Pancreas (tissue), 10 donors: ENCODE results near the gene TDRKH. TPM values are rescaled to one million over a fixed set of nuclear protein-coding genes. Genes with fewer than 3 reads are reported as not detected.

Source experiments
- ATAC-seq, 4 donors: fragments of 200-7000 bp; cut with Tn5 transposase; one replicate each; pipeline versions ENCODE4 v1.8.0 to v1.9.1; 2020; ENCODE audit warnings: mild to moderate bottlenecking in 4 of 4, moderate library complexity in 4 of 4
- DNase-seq, 6 donors: peaks; one replicate each; pipeline ENCODE4 v3.0.0-alpha.2; 2020
- FAIRE-seq: peaks from 2 replicates; lab custom pipeline; 2012; peaks lifted over from hg19 to GRCh38; lab: Jason Lieb, UNC
- H3K27ac ChIP-seq, 4 donors: fragments of 200-600 bp; sonication (generic); 1 replicate in 3 of 4; 2 replicates in 1 of 4; pipeline versions ENCODE4 v1.5.0 to v1.8.0; 2020
- H3K27me3 ChIP-seq, 4 donors: fragments of 200-600 bp; one replicate each; pipeline ENCODE4 v1.8.0; 2021
- H3K36me3 ChIP-seq, 3 donors: fragments of 200-600 bp; sonication (generic) in 1 of 3; one replicate each; pipeline versions ENCODE4 v1.5.0 to v1.8.0; 2020 to 2021
- H3K4me1 ChIP-seq, 3 donors: fragments of 200-600 bp; one replicate each; pipeline ENCODE4 v1.8.0; 2021
- H3K4me3 ChIP-seq, 4 donors: fragments of 200-600 bp; sonication (generic) in 2 of 4; one replicate each; pipeline versions ENCODE4 v1.5.0 to v1.8.0; 2020 to 2021
- H3K9me3 ChIP-seq, 4 donors: fragments of 200-600 bp; one replicate each; pipeline ENCODE4 v1.8.0; 2021
- WGBS, 2 donors: extraction: QIAGEN DNeasy Blood & Tissue Kit; methylation state at CpG; one replicate each; pipeline ENCODE4 v1.1.7; 2013; 5-methylcytosine and 5-hydroxymethylcytosine counted together
- intact Hi-C, 3 donors: fragments of 100-400 bp; cut with DNase I; formaldehyde crosslinking; loops; one replicate each; pipeline versions ENCODE4 v1.11.1 to v1.14.2; 2022
- polyA plus RNA-seq, 2 donors: library from polyadenylated mRNA; stranded (reverse); fragments of 200-250 nt; gene quantifications; one replicate each; pipeline ENCODE4 v1.2.3, GENCODE V29; 2013
- total RNA-seq, 6 donors: library from RNA; stranded (reverse); fragmentation: NEBNext Ultra II Directional in 4 of 6; extraction: Animal tissue kit (Norgen Biotek cat#: 25700) in 4 of 6; gene quantifications; one replicate each; pipeline versions ENCODE4 v1.2.1 to v1.2.4, GENCODE V29; 2021 to 2023
- TF ChIP-seq, protein P1 (sequence below), 4 donors: fragments of 200-600 bp; sonication (generic) in 3 of 4; IDR thresholded peaks; one replicate each; pipeline versions ENCODE4 v1.5.0 to v1.8.0; 2021; ENCODE audit warnings: antibody characterized with exemption in 4 of 4
- donor health status: healthy with polysubstance abuse.
- donor health status: DM: no; HTN: no; CAD: no; lungs with moderate emphysema.
- donor health status: DM: no; HTN: no; CAD: no.
- donor health status: control.
- donor health status: control.
- donor health status: Bipolar disorder and iron deficiency.
- donor health status: DM: yes; HTN: yes; CAD: no.
- donor health status: DM: no; HTN: no; CAD: no.
- donor health status: DM: no; HTN: no; CAD: no.
- donor health status: DM: yes; HTN: yes; CAD: no.

TDRKH gene
- total and polyA plus RNA-seq, 8 donors, result 2.6 to 7.5 (median 3.7) TPM

DNA sequence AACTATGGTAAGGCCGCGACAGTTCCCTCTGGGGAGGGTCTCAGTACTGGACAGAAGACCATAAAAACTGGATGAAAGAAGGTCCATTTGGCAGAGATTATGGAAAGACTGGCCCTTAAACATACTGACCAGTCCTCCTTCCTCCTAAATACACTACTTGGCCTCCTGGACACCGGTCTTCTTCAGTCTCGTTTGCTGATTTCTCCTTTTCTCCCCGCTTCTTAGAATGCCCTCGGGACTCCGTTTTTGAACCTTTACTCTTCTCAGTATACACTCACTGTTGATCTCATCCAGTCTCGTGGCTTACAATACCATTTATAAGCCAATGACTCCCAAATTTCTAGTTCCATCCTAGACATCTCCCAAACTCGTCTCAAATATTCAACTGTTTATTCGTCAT lies 26.3 kb downstream of the TDRKH start:
- peak overlapping the region; percentile 66 to 85 (median 81) for H3K27ac ChIP-seq
- DNase-seq (no peak), FAIRE-seq (no peak), ATAC-seq (peak in 2 of 4 donors; percentile 10 to 31)
- intact Hi-C loops, result no loop called here
- H3K27me3 ChIP-seq, result no peaks in the 10 kb centered on the region
- TF ChIP-seq, protein P1, sequence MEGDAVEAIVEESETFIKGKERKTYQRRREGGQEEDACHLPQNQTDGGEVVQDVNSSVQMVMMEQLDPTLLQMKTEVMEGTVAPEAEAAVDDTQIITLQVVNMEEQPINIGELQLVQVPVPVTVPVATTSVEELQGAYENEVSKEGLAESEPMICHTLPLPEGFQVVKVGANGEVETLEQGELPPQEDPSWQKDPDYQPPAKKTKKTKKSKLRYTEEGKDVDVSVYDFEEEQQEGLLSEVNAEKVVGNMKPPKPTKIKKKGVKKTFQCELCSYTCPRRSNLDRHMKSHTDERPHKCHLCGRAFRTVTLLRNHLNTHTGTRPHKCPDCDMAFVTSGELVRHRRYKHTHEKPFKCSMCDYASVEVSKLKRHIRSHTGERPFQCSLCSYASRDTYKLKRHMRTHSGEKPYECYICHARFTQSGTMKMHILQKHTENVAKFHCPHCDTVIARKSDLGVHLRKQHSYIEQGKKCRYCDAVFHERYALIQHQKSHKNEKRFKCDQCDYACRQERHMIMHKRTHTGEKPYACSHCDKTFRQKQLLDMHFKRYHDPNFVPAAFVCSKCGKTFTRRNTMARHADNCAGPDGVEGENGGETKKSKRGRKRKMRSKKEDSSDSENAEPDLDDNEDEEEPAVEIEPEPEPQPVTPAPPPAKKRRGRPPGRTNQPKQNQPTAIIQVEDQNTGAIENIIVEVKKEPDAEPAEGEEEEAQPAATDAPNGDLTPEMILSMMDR (IDR thresholded peaks at IDR 0.05), result no peak
- peaks cover 0 to 14% (median 10%) of the 10 kb centered on the region in 3 donors for H3K36me3 ChIP-seq
- peak overlapping the region; percentile 42 to 81 (median 67) for H3K4me3 ChIP-seq
- H3K4me1 ChIP-seq, result peaks cover 3 to 16% (median 4%) of the 10 kb centered on the region in 3 donors
- H3K9me3 ChIP-seq, result no peaks in the 10 kb centered on the region
- 39% methylated on average over 10 of the region's 10 CpGs for WGBS, 2 donors

DNA sequence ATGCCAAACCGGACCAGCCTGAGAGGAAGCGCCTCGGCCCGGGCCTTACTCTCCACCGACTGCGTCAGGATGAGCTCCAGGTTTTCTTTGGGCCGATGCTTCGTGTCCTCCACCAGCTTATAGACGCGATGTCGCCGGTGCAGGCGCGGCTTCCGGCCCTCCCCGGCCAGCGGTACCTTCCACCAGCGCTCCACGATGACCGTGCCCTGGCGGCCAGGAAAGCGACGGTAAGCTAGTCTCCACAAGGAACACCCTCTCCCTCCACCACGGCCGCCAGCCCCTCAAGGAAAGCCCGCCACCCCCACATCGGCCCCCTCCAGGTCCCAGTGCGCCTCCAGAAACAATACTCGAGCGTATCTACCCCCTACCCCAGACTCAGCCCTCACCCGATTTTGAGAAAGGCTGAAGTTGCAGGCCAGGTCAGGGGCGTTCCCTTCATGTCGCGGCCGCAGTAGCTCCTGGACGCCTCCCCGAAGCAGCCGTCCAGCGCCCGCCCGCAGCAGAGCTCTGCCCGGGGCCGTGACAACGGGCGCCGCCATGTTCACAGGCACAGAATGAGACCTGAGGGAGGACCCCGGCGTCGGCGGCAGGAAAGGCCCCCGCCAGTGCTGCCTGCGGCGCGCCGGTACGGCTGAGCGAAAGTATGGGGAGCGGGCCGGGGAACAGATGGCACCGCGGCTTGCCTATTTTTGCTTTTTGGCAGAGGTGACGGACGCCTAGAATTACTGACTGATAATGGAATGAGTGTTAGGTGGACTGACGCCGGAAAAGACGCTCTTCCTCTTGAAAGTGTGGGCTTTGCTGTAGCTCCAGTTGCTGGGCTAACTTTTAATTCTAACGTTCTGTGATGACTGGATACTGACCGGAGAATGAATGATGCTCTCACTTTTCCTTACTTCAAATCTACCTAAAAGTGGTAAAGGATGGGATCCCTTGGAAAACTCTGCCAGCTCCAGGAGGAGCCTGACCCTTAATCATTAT lies 27.1 kb downstream of the TDRKH start, which contains the start of gene MRPL9:
Gene MRPL9, minus strand, starts transcription at position 556 of the 981 bp plus-strand sequence. Its CDS starts 17 bp downstream, at position 539.
- FAIRE-seq (no peak), DNase-seq (peak; percentile 77 to 95 (median 83)), ATAC-seq (peak; percentile 97 to 99 (median 99))
- peaks cover 3 to 16% (median 4%) of the 10 kb centered on the region in 3 donors for H3K4me1 ChIP-seq
- peak within 1 kb of the TSS; percentile 66 to 85 (median 81) for H3K27ac ChIP-seq
- intact Hi-C loops, result no loop called here
- peaks cover 0 to 17% (median 10%) of the 10 kb centered on the region in 3 donors for H3K36me3 ChIP-seq
- H3K9me3 ChIP-seq, result no peaks in the 10 kb centered on the region
- peak within 1 kb of the TSS; percentile 42 to 81 (median 67) for H3K4me3 ChIP-seq
- no peaks in the 10 kb centered on the region for H3K27me3 ChIP-seq
- 0% methylated on average over 66 to 68 of the region's 68 CpGs for WGBS, 2 donors
- TF ChIP-seq, protein P1 (IDR thresholded peaks at IDR 0.05), result no peak

- TF ChIP-seq, protein P1 (IDR thresholded peaks at IDR 0.05), result no peak
- Histone ChIP-seq H3K4me1 (peaks cover 3 to 10% (median 4%) of the 10 kb centered on the region in 3 donors), H3K27me3 (no peaks in the 10 kb centered on the region), H3K27ac (no peak overlapping the region), H3K4me3 (no peak overlapping the region), H3K36me3 (peaks cover 0 to 20% (median 10%) of the 10 kb centered on the region in 3 donors), H3K9me3 (no peaks in the 10 kb centered on the region)
- intact Hi-C loops, result no loop called here
- DNase-seq, result no peak
- no peak for FAIRE-seq
- 79 to 89% methylated on average over 7 of the region's 7 CpGs for WGBS, 2 donors
- no peak for ATAC-seq
These were observed 29.5 kb downstream of the TDRKH start for GRCh38 chr1:151760597-151761385.

DNA sequence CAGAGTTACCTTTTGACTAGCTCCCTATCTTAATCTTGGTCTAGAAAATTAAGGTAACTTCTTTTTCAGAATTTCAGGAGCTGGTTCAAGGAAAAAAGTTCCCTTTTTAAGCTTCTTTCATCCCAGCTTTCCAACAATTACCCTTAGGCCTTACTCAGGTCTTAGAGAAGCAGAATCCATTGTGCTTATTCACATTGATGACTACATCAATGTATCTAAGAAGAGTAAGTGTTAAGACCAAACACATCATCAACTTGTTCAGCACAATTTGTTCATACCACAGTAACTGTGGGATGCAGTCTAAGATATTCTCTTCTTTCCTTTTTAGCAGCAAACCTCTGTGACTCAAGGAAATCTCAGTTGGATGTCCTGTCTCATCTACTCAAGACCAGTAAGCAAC lies 31.1 kb downstream of the TDRKH start:
- intact Hi-C loops, result no loop called here
- Histone ChIP-seq H3K27me3 (no peaks in the 10 kb centered on the region), H3K4me3 (no peak overlapping the region), H3K36me3 (peaks cover 0 to 20% (median 10%) of the 10 kb centered on the region in 3 donors), H3K27ac (no peak overlapping the region), H3K9me3 (no peaks in the 10 kb centered on the region), H3K4me1 (peaks cover 3 to 7% (median 4%) of the 10 kb centered on the region in 3 donors)
- FAIRE-seq (no peak), ATAC-seq (no peak), DNase-seq (no peak)
- TF ChIP-seq, protein P1 (IDR thresholded peaks at IDR 0.05), result no peak
